HG03159 (cell line): Measurements from ENCODE around the gene XYLT1.
"Not testable (repeated sequence)": the region's sequence is repeated elsewhere in the genome, so short reads cannot be mapped to it uniquely, and the experiment has no call there.

Experiments used
- ATAC-seq: cut with Tn5 transposase; IDR thresholded peaks from one replicate; pipeline ENCODE4 v1.9.1; 2021; ENCODE audit warnings: mild to moderate bottlenecking, moderate library complexity; ENCODE audit not compliant: unreplicated experiment

The XYLT1 gene

DNA sequence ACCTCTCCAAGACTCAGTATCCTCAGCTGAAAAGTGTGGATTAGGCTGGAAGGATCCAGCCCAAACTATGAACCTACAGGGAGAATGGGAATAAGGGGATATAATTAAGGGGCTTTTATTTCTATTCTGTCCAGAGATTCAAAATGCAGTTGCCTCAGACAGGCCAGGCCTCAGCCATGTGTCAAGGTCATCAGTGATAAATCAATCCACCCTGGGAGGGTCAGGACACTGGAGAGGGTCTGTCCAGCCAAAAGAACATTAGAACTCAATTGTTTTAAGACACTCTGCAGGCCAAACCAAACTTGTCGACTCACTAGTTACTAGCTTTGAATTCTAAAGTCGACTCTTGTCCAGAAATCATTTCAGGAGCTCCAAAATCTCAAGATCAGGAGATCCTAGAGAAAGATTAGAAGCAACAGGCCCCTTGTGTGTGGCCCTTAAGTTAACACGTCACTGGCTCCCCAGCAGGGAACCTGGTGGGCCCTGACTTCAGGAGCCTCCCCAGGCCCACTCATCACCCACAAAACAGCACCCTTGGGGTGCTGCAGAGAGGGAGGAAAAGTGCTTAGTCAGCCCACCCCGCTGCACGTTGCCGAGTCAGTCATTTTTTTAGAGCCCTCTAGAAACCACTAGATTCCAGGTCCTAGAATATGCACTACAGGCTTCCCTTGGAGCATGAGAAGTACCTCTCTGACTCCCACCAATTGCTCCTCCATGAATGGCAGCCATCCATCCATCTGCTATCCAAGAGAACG is 156.8 kb downstream of the XYLT1 start:
- ATAC-seq, result no peak

DNA sequence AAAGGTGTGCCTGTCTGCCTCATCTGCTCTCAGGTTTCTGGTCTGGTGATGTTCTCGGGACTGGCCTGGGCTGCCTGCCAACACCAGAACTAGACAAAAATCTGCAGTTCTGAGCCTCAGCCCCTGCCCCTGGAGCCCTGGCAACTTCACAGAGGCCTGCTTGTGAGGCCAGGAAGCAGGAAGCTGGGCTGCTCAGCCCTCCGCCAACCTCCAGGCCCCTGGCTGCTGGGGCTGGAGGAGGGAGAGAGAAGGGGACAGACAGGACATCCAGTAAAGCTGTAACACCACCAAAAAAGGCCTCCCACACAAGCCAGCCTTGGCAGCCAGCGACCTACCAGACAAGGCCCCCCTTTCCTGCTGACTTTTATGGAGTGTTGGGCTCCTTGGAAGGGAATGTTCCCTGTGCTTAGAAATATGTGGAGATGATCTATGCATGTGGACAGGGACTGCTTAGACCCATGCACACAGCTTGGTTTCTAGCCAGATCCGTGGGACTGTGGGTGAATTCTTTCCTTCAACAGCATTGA is 157.6 kb downstream of the XYLT1 start:
- no peak for ATAC-seq

DNA sequence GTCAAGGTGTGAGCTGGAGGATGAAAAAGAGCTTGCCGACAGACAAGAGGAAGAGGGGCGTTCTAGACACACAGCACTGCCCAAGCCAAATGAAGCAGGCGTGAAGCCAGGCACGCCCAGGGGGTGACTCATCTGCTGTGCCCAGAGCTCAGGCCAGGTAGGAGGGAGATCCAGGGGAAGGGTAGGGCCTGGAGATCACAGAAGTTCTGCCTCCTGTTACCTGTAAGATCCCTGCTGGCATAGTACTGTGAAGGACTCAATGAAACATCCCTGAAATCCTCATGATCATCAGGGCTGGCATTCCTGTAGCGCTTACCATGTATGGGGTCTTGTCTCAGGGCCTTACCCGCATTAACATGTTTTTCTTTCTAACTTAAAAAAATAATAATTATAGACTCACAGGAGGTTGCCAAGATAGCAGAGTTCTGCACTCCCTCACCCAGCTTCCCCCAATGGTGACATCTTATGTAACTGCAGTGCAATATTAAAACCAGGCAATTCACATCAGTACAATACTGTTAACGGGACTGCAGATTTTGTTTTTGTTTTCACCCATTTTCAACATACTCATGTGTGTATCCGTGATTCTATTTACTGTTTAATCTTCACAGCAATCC is 158.6 kb downstream of the XYLT1 start:
- no peak for ATAC-seq

DNA sequence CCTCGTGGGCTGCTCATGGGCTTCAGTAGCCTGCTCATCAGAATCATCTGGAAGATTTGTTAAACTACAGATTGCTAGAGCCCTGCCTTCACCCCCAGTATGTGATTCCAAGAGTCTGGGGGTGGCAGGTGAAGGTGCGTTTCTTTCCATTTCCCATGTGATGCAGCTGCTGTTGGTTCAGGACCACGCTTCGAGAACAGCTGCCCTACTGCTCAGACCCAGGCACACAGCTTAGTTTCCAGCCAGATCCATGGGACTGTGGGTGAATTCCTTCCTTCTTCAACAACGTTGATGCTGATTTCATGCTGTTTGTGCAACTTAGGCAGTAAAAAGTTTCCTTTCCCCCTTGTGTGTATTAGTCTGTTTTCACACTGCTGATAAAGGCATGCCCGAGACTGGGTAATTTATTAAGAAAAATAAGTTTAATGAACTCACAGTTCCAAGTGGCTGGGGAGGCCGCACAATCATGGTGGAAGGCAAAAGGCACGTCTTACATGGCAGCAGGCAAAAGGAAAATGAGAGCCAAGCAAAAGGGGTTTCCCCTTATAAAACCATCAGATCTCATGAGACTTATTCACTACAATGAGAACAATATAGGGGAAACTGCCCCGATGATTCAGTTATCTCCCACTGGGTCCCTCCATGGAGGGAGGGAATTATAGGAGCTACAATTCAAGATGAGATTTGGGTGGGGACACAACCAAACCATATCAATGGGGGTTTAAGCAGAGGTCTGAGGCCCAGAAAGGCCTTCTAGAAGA is 159.2 kb downstream of the XYLT1 start:
- ATAC-seq, result no peak

DNA sequence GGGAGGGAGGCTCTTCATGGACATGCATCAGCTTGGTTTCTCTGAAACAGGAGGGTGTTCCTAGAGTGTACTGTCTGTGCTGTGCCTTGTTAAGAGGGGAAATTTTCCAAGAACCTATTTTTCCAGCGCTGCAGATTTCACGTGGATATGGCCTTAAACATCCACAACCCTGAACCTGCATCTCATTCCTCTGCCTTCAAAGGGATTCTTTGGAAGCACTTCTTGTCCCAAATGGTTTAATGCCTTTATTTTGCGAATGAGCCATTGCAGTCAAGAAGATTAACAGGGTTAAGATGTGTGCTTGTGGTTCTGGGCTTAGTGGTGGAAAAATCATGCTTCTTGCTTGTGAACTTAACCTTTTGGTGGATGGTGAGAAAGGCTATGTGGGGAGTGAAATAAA is 161.2 kb downstream of the XYLT1 start:
- no peak for ATAC-seq

DNA sequence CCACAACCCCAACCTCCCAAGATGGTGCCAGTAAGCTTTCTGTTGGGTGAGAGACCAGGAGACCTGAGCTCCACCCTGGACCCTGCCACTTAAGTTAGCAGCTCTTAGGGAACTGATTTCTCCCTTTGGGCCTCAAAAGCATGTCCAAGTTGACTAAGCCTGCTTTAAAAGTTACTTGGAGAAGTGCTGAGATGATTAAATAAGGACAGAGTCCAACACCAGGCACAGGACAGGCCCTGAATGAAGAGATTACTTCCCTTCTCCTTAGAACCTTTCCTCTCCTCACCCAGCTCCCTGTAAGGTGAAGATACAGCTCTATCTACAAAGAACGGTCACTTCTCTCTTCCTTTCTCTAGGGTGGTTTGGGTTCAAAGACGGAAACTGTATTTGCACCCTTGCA is 162.6 kb downstream of the XYLT1 start:
- no peak for ATAC-seq

DNA sequence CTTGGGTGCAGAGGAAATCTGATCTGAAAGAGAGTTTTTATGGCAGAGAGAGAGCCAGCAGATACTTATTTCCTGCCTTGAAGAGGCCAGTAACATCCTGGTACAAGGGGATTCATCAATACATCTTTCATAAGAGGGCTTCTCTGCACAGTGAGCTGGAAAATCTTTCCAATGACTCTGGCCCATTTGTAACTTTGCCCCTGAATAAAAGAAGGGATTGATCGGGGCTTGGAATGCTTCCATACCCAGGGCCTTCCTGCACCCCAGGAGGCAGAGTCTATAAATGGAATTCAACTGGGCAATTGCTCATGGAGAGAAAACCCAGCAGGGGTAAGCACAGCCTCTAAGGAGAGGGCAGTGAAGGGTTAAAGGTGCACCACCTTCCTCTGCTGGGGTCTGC is 163.3 kb downstream of the XYLT1 start:
- no peak for ATAC-seq

DNA sequence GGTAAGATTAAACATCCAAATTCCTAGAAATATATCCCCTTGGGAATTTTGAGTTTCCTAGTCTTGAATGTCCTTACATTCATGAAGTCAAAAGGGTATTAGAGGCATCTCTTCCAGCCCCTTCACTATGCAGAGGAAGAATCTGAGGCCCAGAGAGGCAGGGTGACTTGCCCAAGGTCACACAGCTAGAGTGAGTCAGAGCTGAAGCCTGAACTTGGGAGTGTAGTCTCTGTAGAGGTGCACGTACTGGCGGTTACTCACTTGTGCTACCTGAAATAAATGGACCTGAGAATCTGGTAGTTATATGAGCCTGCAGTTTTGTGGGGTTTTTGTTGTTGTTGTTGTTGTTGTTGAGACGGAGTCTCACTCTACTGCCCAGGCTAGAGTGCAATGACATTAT is 164.0 kb downstream of the XYLT1 start:
- no peak for ATAC-seq

DNA sequence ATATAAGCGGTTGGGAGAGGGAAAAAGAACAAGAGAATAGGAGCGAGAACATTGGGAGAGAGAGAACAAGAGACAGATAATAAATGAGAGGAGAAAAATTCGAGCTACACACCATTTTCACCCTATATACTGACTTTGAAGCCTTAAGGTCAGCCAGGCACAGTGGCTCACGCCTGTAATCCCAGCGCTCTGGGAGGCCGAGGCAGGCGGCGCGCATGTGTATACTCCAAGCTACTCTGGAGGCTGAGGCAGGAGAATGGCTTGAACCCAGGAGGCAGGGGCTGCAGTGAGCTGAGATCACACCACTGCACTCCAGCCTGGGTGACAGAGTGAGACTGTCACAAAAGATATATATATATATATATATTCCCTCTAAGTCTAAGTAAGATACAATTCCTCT is 164.5 kb downstream of the XYLT1 start:
- not testable (repeated sequence) for ATAC-seq

DNA sequence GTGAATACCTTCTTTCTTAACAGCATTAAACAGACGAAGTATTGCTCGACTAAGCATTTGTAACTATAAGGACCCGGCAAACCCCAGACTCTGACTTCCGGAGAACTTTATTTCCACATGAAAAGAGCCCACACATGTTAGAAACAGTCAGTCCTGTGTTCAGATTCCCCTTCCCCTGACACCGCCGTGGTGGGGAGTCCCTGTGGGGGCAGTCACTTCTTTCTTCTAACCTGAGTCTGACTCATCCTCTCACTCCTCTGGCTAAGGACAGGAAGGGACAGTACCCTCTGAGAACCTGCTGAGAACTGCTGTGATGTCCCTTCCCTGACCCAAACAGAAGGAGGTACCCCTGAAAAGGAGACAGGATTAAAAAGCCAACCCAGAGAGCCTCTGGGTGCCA is 165.1 kb downstream of the XYLT1 start:
- ATAC-seq, result no peak

DNA sequence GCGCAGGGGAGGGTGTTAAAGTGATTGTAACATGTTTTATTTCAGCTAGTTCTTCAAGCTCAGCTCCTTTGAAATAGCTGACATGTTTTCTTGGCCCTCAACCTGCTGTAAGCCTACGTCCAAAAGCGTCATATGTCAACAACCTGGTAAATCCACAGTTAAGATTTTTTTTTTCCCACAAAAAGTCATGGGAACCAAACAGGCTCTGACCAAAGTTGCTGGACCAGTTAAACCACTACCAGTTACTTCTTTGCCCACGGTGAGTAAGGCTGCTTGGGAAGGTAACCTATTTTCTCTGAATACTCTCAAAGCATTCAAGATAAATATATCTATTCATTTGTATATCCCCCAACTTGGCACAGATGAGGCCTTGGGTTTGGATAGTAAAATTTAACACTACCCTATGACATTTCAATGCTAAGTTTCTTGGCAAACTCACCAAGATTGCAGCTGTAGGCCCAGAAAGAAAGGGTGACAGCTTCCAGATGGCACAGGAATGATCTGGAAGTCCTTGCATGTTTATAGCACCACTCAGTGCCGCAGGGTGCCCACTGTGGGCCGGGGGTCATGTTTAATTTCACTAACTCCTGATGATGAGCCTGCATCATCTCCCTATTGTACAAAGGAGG is 166.2 kb downstream of the XYLT1 start:
- no peak for ATAC-seq

DNA sequence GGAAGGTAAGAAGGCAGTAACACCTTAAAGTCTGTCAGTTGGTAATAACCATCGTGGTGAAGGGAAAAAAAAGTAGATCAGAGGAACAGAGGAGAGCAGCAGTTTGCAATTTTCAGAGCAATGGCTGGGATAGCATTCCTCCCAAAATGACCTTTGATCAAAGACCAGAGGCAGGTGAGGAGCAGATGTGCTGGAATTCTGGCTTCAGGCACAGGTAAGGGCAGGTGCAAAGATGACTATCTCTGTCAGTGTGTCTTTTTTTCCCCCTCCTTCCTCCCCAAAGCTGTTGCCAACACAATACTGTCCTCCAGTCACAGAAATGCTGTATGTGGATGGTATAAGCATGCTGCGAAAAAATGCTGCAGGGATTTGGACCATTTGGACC is 166.7 kb downstream of the XYLT1 start:
- no peak for ATAC-seq

DNA sequence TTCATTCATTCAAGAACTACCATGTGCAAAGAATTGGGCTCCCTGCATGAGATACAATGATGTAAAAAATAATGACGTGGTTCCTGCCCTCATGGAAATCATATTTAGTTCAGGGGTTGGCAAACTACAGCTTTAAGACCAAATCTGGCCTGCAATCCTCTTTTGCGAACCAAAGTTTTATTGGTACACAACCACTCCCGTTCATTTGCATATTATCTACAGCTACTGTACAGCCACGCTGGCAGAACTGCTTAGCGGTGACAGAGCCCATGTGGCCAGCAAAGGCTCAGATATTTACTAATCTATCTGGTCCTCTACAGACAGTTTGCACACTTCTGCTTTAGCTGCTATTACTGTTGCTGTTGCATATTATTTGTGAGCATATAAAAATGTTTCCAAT is 167.7 kb downstream of the XYLT1 start:
- no peak for ATAC-seq

DNA sequence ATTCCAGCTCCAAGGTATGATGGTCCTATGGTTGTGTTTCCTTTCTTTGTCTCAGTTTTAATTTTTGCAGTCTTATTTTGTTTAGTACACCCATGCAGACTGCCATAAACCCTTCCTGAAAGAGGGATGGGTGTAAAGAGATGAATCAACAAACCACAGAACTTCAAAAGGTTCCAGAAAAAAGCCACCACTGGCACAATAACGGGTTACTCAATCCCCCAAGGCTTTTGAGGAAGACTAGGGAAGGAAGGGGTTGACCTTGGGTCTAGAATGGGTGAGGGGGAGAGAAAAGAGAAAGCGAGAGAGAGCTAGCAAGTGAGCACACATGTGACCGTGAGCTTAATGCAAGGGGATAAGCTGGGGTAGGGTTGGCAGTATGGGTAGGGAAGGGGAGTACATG is 168.1 kb downstream of the XYLT1 start:
- ATAC-seq, result no peak

DNA sequence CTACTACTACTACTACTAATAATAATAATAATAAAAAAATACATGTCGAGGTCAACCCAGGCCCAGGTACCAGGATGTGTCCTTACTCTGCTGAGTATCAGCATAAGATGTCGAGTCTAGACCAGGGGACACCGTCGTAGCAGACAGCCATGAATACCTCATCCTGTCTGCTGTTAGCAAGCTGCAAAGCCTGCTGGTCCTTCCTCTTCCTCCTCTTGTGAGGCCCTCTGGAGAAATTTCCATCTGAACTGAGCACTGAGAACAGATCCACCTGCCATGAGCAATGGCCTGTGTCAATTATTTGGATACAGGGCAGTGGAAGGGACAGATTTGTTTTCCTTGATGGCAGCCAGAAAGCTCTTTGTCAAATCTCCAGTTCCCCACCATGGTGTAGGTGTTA is 168.5 kb downstream of the XYLT1 start:
- peak; percentile 23 for ATAC-seq

DNA sequence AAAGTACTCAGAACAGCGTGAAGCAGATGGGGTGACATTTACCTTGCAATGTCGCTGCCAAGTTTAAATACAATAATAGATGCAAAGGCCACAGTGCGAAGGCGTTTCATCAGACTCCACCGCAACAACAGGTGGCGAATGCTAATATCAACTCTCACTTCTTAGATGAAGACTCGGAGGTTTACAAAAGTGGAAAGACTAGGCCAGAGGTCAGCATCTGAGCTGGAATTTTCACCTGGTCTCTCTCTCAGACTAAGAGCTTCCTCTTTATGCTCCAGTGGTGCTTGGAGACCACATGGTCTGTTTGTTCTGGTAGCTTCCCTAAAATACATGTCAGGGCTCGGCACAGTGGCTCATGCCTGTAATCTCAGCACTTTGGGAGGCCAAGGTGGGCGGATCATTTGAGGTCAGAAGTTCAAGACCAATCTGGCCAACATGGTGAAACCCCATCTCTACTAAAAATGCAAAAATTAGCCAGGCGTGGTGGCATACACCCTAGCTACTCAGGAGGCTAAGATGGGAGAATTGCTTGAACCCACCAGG is 169.1 kb downstream of the XYLT1 start:
- peak; percentile 84 for ATAC-seq

DNA sequence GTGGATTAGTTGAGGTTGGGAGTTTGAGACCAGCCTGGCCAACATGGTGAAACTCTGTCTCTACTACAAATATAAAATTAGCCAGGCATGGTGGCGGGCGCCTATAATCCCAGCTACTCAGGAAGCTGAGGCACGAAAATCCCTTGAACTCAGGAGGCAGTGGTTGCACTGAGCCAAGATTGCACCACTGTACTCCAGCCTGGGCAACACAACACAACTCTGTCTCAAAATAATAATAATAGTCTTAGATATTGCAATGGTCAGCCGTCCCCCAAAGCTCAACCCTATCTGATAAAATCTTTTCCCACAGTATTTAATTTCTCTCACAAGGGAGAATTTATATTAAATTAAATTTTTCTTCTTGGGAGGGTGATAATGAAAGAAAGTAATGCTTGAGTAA is 169.6 kb downstream of the XYLT1 start:
- ATAC-seq, result no peak

DNA sequence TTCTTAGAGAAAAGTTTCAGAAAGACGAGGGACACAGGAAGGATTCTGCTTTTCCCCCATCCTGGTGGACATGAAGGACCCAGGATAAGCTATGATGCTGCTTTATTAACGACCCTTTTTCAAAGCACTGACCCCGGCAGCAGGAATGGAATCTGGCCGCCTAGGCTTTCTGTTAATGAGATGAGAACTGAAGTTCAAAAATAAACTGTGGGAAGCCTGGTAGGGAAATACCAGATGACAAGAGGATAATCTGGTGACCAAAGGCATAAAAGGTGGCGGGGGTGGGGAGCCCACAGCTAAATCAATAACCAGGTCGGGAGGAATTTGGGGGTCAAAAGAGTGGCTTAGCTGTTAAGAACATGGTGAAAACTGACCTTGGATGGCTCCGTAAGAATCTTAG is 171.0 kb downstream of the XYLT1 start:
- ATAC-seq, result no peak

DNA sequence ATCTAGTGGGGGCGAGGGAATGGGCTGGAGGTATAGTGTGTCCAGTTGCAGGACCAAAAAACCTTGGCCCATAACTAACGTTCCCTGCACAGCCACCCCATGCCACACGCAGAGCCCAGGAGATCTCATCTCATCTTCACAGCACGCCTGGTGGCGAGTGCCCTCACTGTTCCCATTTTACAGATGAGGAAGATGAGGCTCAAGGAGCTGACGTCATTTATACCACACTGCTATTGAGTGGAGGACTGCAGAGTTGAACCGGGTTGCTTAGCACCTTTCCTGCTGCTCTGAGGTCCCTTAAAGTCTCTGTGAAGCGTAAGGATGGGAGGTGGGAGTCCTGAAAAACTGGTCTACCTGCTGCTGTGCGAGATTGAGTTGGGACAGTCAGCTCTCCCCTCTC is 172.5 kb downstream of the XYLT1 start:
- no peak for ATAC-seq

DNA sequence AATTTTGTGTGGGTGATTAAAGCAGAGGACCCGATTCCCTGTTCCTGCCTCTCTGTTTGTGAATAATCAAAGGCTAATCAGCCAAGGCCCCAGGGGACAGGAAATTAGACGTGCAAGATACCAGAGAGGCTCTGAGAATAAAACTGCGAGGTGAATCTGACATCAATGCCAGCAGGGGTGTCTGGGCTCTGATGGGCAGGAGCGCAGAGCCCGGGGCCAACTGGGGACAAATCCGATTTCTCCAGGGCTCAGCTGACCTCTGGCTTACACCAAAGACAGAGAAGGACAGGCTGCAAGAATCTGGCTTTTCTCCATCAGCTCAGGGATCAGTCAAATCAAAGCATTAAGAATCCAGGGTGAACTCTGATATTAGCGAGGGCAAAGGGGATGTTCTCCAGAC is 174.3 kb downstream of the XYLT1 start:
- no peak for ATAC-seq

DNA sequence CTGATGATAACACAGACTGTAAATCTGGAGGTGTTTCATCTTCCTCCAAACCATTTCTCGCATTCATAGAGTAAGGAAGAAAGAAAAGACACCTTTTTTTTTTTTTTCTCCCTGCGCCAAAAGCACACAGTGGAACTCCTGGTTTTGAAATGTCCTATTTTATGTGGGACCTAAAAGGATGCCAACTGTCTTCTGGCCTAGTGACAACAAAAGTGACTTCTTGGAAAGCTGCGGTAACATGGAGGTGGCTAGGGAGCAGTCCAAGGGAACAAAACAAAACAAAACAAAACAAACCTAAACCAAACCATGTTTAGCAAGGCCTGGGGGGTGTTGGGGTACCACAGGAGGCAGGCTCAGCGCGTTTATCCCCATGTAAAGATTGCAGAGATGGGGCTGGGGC is 174.8 kb downstream of the XYLT1 start:
- ATAC-seq, result no peak
